ENCODE measurements around the gene ZC3H14.

ZC3H14 gene

GRCh38 chr14:88533064-88533602, 29.7 kb upstream of the ZC3H14 start:
- H3K4me1 ChIP-seq (ENCODE audit: control insufficient read depth, insufficient read depth, low read length) = peaks cover 3% of the 10 kb centered on the region; the same call in 1 of the 2 replicates
- no peaks in the 10 kb centered on the region for H3K9me3 ChIP-seq (ENCODE audit: control insufficient read depth, insufficient read depth, low read depth, low read length)
- no peak overlapping the region for H3K27ac ChIP-seq (ENCODE audit: extremely low read depth, low read depth, low read length)
- POLR2A ChIA-PET = no interaction called here
- no peak overlapping the region for H3K4me3 ChIP-seq (ENCODE audit: low read depth, low read length)
- TF ChIP-seq ZFP3 (tag by site-specific recombination; IDR thresholded peaks at IDR 0.05; ENCODE audit: low read depth) = no peak
- no peak for TF ChIP-seq PATZ1 (tag by site-specific recombination; IDR thresholded peaks at IDR 0.05)
- TF ChIP-seq ZNF600 (tag by site-specific recombination; IDR thresholded peaks at IDR 0.05) = no peak
- TF ChIP-seq ZNF623 (tag by site-specific recombination; IDR thresholded peaks at IDR 0.05) = no peak
- no peak for TF ChIP-seq ZNF324 (tag by site-specific recombination; IDR thresholded peaks at IDR 0.05)
- no peak for TF ChIP-seq ZNF366 (tag by site-specific recombination; conservative IDR thresholded peaks at IDR 0.05)
- TF ChIP-seq ZSCAN4 (tag by site-specific recombination; IDR thresholded peaks at IDR 0.05) = no peak
- TF ChIP-seq ATF2 (tag by site-specific recombination; IDR thresholded peaks at IDR 0.05; ENCODE audit: low read depth) = no peak
- no peak for TF ChIP-seq ZNF350 (tag by site-specific recombination; IDR thresholded peaks at IDR 0.05)
- TF ChIP-seq ZNF394 (tag by site-specific recombination; IDR thresholded peaks at IDR 0.05; ENCODE audit: borderline replicate concordance) = no peak
- no peak for TF ChIP-seq ZNF112 (tag by site-specific recombination; IDR thresholded peaks at IDR 0.05)
- TF ChIP-seq, protein P1, sequence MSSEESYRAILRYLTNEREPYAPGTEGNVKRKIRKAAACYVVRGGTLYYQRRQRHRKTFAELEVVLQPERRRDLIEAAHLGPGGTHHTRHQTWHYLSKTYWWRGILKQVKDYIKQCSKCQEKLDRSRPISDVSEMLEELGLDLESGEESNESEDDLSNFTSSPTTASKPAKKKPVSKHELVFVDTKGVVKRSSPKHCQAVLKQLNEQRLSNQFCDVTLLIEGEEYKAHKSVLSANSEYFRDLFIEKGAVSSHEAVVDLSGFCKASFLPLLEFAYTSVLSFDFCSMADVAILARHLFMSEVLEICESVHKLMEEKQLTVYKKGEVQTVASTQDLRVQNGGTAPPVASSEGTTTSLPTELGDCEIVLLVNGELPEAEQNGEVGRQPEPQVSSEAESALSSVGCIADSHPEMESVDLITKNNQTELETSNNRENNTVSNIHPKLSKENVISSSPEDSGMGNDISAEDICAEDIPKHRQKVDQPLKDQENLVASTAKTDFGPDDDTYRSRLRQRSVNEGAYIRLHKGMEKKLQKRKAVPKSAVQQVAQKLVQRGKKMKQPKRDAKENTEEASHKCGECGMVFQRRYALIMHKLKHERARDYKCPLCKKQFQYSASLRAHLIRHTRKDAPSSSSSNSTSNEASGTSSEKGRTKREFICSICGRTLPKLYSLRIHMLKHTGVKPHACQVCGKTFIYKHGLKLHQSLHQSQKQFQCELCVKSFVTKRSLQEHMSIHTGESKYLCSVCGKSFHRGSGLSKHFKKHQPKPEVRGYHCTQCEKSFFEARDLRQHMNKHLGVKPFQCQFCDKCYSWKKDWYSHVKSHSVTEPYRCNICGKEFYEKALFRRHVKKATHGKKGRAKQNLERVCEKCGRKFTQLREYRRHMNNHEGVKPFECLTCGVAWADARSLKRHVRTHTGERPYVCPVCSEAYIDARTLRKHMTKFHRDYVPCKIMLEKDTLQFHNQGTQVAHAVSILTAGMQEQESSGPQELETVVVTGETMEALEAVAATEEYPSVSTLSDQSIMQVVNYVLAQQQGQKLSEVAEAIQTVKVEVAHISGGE (tag by site-specific recombination; conservative IDR thresholded peaks at IDR 0.05; ENCODE audit: low read depth) = no peak
- no peak for TF ChIP-seq ZSCAN18 (tag by site-specific recombination; IDR thresholded peaks at IDR 0.05)
- TF ChIP-seq ZBTB20 (tag by site-specific recombination; IDR thresholded peaks at IDR 0.05) = no peak
- no peak for TF ChIP-seq ZNF449 (tag by site-specific recombination; IDR thresholded peaks at IDR 0.05)
- no peak for TF ChIP-seq ZNF221 (tag by site-specific recombination; IDR thresholded peaks at IDR 0.05; ENCODE audit: borderline replicate concordance)
- no peak for TF ChIP-seq ZBTB7A (tag by site-specific recombination; IDR thresholded peaks at IDR 0.05; ENCODE audit: low read depth)
- no peak for TF ChIP-seq ZNF747 (tag by site-specific recombination; IDR thresholded peaks at IDR 0.05)
- no peak for TF ChIP-seq ZSCAN16 (tag by site-specific recombination; IDR thresholded peaks at IDR 0.05)
- H3K36me3 ChIP-seq (ENCODE audit: control insufficient read depth in 2 of 2, insufficient read depth in 1 of 2, low read length in 2 of 2) = peaks cover 0 to 9% of the 10 kb centered on the region in 2 experiments; a peak in 2 of 3 replicates
- CTCF ChIA-PET = no interaction called here

All from HEK293 (cell line).